Duodenal mucosa (tissue), 2 donors: Measurements from ENCODE around the gene HMCN2.

Experiments used
- H3K27ac ChIP-seq: one replicate; pipeline ENCODE4 v1.7.0; 2013; ENCODE audit warnings: low read depth, low read length
- H3K27me3 ChIP-seq, 2 donors: one replicate each; pipeline ENCODE4 v1.7.0; 2013; ENCODE audit warnings: low read length in 2 of 2, control low read depth in 1 of 2; ENCODE audit not compliant: insufficient read depth in 2 of 2, control insufficient read depth in 1 of 2
- H3K36me3 ChIP-seq, 2 donors: one replicate each; pipeline ENCODE4 v1.7.0; 2013; ENCODE audit warnings: low read length in 2 of 2, control low read depth in 1 of 2; ENCODE audit not compliant: insufficient read depth in 2 of 2, control insufficient read depth in 1 of 2
- H3K4me1 ChIP-seq, 2 donors: one replicate each; pipeline ENCODE4 v1.7.0; 2013; ENCODE audit warnings: low read length in 2 of 2, control low read depth in 1 of 2; ENCODE audit not compliant: insufficient read depth in 2 of 2, control insufficient read depth in 1 of 2
- H3K4me3 ChIP-seq, 2 donors: one replicate each; pipeline ENCODE4 v1.7.0; 2013; ENCODE audit warnings: low read length in 2 of 2, low read depth in 1 of 2
- H3K9ac ChIP-seq, 2 donors: one replicate each; pipeline ENCODE4 v1.7.0; 2013; ENCODE audit warnings: low read length in 2 of 2, low read depth in 1 of 2
- H3K9me3 ChIP-seq, 2 donors: one replicate each; pipeline ENCODE4 v1.7.0; 2013; ENCODE audit warnings: low read length in 2 of 2, control low read depth in 1 of 2; ENCODE audit not compliant: control insufficient read depth in 1 of 2

Gene HMCN2

DNA sequence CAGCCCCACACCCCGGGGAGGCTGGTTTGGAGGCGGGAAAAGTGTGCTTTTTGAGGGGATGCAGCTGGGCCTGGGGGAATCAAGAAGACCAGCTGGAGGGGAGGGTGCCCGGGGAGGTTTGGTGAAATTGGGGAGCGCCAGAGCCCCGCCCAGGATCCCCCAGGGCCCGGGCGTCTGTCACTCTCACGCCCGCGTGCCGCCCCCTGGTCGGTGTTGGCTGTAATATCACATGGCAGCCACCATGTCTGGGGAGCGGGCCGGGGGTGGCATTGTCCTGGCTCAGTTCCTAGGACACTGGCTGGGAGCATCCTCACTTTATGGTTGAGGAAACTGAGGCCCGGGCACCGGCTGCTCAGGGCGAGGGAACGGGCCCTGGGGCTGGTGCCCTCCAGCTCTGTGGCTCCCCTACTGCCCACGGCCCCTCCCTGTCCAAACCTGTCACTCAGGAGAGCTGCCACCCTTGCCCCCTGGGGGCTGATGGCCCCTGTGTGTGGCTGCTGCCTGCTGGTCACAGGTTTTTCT, 206.7 kb downstream of the HMCN2 start:
- peaks cover 0 to 9% of the 10 kb centered on the region in 2 donors for H3K36me3 ChIP-seq
- H3K9ac ChIP-seq: no peak overlapping the region
- H3K4me1 ChIP-seq: no peaks in the 10 kb centered on the region
- H3K4me3 ChIP-seq: no peak overlapping the region
- H3K27ac ChIP-seq: no peak overlapping the region
- H3K9me3 ChIP-seq: no peaks in the 10 kb centered on the region
- no peaks in the 10 kb centered on the region for H3K27me3 ChIP-seq

DNA sequence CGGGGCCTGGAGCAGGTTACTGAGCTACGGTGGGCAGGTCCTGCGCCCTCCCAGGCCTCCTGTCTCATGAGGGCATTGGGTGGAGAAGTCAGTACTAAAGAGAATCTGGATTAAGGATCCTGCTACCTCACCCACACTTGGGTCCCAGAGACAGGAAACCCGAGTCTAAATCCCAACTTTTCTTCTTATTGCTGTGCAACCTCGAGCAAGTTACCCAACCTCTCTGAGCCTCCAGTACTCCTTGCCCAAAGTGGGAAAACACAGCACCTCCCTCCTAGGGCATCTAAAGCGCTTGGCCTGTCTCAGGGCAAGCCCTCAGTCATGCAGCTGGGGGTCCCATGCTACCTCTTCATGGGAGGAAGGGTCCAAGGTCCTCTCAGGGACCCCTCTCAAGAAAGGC, 207.4 kb downstream of the HMCN2 start:
- no peaks in the 10 kb centered on the region for H3K9me3 ChIP-seq
- H3K9ac ChIP-seq: no peak overlapping the region
- peaks cover 0 to 9% of the 10 kb centered on the region in 2 donors for H3K36me3 ChIP-seq
- H3K4me1 ChIP-seq: no peaks in the 10 kb centered on the region
- no peak overlapping the region for H3K4me3 ChIP-seq
- H3K27me3 ChIP-seq: no peaks in the 10 kb centered on the region
- H3K27ac ChIP-seq: no peak overlapping the region

DNA sequence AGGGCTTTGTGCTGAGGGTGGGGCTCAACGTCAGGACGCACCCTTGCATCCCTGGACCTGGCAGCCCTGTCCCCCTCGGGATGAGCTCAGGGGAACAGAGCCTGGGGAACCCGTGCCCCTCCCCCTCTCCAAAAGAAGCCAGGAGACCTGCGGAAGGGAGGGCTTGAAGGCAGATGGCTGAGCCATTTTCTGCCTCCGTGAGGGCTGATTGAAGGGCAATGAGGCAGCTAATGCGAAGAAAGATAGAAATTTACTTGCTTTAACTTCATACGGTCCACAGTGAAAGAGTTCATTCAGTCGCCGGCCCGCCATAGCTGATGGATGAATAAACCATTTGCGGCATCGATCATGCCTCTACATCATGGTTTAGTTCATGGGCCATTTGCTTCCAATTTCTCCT, 208.0 kb downstream of the HMCN2 start:
- Histone ChIP-seq H3K4me1 (no peaks in the 10 kb centered on the region), H3K4me3 (no peak overlapping the region), H3K9me3 (no peaks in the 10 kb centered on the region), H3K9ac (no peak overlapping the region), H3K36me3 (peaks cover 0 to 9% of the 10 kb centered on the region in 2 donors), H3K27ac (no peak overlapping the region), H3K27me3 (no peaks in the 10 kb centered on the region)

DNA sequence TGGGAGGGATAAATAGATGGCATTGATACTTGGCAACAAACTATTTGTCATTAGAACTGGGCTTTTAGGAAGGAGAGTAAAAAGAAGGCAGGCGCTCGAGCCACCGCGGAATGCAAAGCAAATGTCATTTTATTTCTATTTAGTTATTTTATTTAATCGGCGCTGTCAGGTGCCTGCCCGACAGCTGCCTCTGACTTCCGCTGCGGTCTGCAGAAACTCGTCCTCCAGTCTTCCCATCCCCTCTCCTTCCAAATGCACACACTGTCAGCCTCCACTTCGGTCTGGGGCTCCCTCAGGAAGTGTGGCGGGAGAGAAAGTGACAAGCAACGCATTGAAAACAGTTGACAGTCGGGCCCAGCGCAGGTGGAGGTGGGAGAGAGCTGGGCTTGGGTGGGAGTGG, 208.5 kb downstream of the HMCN2 start:
- Histone ChIP-seq H3K27ac (no peak overlapping the region), H3K4me3 (no peak overlapping the region), H3K9ac (no peak overlapping the region), H3K9me3 (no peaks in the 10 kb centered on the region), H3K4me1 (no peaks in the 10 kb centered on the region), H3K36me3 (peaks cover 0 to 9% of the 10 kb centered on the region in 2 donors), H3K27me3 (no peaks in the 10 kb centered on the region)

DNA sequence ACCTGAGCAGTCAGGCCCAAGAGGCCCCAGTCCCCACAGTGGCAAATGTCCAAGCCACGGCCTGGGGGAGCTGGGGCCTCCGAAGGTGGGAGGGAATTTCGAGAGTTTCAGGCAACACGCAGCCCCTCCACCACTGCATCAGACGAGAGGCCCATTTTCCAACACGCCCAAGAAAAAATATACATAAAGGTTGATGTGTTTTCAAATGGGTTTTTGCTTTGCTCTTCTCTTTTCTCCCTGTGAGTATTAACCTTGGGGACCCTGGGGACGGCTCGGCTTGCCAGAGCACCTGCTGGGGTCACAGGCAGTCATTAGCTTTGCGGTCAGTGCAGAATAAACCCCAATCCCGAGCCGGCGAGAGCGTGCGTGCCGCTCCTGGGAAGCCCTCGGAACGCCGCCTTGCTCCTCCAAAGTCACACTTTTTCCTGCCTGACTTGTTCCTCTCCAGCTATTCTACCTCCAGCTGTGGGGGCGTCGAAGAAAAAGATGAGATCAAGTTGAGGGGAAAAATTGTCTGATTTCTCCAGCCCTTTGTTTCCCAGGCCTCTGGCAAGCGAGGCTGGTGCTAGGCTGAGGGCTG, 210.7 kb downstream of the HMCN2 start:
- no peak overlapping the region for H3K4me3 ChIP-seq
- H3K9me3 ChIP-seq: no peaks in the 10 kb centered on the region
- no peak overlapping the region for H3K9ac ChIP-seq
- no peaks in the 10 kb centered on the region for H3K4me1 ChIP-seq
- H3K36me3 ChIP-seq: peaks cover 0 to 2% of the 10 kb centered on the region in 2 donors
- no peak overlapping the region for H3K27ac ChIP-seq
- H3K27me3 ChIP-seq: no peaks in the 10 kb centered on the region

DNA sequence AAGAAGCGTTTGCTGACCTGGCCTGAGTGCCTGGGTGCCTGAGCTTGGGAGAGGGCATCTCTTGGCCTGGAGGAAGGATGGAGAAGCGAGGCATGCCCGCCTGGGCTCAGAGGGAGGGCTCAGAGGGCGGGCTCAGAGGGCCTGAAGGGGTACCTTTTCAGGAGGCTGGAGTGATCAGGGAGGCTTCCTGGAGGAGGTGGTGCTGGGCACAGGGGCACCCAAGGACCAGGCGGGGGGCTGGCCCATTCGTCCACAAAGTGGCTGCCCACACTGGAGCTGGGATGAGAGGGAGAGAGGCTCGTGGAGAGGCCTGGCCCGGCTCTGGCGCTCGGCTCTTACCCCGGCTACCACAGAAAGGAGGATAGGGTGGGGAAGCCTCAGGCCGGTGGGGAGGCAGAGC, 212.0 kb downstream of the HMCN2 start:
- no peaks in the 10 kb centered on the region for H3K4me1 ChIP-seq
- no peak overlapping the region for H3K4me3 ChIP-seq
- no peak overlapping the region for H3K27ac ChIP-seq
- H3K9ac ChIP-seq: no peak overlapping the region
- no peaks in the 10 kb centered on the region for H3K36me3 ChIP-seq
- no peaks in the 10 kb centered on the region for H3K27me3 ChIP-seq
- no peaks in the 10 kb centered on the region for H3K9me3 ChIP-seq

DNA sequence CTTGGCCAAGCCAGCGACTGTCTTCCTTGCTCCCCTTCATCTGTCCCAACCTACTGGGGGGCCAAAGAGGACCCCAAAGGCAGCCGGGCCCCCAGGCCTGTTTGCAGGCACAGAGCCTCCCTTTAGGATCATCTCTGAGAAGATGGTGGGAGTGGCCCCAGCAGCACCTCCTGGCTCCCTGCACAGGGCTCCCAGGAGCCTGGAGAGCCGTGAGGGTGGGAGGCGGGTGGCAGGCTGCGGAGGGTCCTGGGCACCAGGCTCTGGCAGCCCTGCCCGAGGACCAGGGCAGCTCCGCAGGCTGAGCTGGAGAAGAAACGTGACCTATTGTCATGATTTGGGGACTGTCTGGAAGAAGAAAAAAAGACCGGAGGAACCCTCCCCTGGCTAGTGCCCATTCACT, 212.6 kb downstream of the HMCN2 start:
- H3K4me3 ChIP-seq: no peak overlapping the region
- H3K4me1 ChIP-seq: no peaks in the 10 kb centered on the region
- H3K9me3 ChIP-seq: no peaks in the 10 kb centered on the region
- H3K27ac ChIP-seq: no peak overlapping the region
- no peak overlapping the region for H3K9ac ChIP-seq
- H3K36me3 ChIP-seq: no peaks in the 10 kb centered on the region
- H3K27me3 ChIP-seq: no peaks in the 10 kb centered on the region

DNA sequence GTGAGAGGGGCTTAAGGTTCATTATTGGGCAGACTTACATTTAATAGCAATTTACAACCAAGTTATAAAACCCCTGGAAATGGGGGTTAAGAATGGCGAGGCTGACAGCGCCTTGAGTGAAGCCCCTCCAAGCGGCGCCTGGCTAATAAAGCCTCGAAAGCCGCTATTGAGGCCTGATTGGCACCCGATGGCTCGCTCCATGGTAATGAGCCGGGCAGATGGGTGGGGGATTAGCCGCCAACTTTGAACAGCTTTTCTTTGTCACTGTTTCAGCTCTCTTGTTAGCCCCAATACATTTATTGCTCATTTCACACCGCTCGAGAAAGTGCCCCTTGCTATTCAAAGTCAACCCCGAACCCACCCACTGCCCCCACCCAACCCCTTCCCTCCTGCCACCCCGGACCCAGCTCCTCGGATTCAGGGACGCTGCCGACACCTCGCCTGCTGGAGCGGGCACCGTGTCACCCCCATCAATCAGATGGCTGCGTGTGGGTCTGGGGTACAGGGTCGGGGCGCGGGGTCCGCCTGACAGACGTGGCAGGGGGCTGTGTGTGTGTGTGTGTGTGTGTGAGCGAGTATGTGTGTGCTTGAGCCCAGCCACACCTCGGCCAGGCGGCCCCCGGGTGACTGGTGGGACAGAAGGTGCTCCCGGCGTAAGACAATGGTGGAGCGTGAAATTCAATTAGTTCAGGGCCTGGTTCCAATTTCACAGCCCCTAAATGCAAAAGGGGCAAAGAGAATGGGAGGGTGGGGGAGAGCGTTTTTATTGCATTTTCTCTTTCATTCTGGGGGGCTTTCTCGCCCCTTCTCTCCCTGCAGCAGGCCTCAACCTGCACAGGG, 213.4 kb downstream of the HMCN2 start:
- H3K4me1 ChIP-seq: no peaks in the 10 kb centered on the region
- no peaks in the 10 kb centered on the region for H3K27me3 ChIP-seq
- H3K9ac ChIP-seq: no peak overlapping the region
- no peaks in the 10 kb centered on the region for H3K9me3 ChIP-seq
- H3K4me3 ChIP-seq: no peak overlapping the region
- no peak overlapping the region for H3K27ac ChIP-seq
- H3K36me3 ChIP-seq: no peaks in the 10 kb centered on the region

DNA sequence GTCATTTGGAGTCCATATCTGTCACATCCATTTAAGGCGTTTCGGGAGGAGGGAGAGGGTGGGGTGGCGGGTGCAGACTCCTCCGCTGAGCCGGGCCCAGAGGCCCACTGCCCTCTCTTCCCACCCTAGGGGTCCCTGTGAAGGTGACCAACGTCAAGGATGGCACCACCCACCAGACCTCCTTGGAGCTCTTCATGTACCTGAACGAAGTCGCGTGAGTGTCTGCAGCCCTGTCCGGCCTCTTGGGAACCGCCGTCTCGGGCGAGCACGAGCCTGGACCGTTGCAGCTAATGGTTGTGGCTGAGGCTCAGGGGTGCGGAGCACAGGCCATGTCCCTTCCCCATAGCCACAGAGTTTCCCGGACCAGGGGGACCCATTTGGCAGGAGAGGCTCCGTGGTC, 214.0 kb downstream of the HMCN2 start:
- Histone ChIP-seq H3K27me3 (no peaks in the 10 kb centered on the region), H3K27ac (no peak overlapping the region), H3K4me1 (no peaks in the 10 kb centered on the region), H3K36me3 (no peaks in the 10 kb centered on the region), H3K9me3 (no peaks in the 10 kb centered on the region), H3K4me3 (no peak overlapping the region), H3K9ac (no peak overlapping the region)

DNA sequence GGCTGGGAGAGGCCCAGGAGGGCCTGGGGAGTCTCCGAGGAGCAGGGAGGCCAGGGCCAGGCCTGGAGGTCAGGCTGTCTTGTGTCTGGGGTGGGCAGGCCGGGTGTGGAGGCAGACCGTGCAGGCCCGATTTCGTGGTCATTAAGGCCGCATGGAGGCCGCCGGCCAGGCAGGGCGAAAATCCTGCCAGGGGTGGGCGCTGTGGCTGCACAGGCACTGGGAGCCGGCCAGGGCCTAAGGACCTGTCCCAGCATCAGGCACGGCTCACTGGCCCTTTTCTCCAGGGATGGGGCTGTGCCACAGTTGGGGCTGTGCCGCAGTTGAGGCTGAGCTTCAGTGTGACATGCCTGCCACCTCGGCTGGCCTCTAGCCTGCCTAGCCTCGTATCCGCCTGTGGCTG, 215.1 kb downstream of the HMCN2 start:
- Histone ChIP-seq H3K4me3 (no peak overlapping the region), H3K4me1 (no peaks in the 10 kb centered on the region), H3K27ac (no peak overlapping the region), H3K9me3 (no peaks in the 10 kb centered on the region), H3K36me3 (no peaks in the 10 kb centered on the region), H3K9ac (no peak overlapping the region), H3K27me3 (no peaks in the 10 kb centered on the region)
